Measurements from ENCODE around the gene TMPRSS2. TPM values are rescaled to one million over a fixed set of nuclear protein-coding genes. Genes with fewer than 3 reads are reported as not detected.

Gene TMPRSS2
- total and polyA plus RNA-seq, 2 donors (not counting 1 experiment from before 2014, with no cell fraction given), result not detected

DNA sequence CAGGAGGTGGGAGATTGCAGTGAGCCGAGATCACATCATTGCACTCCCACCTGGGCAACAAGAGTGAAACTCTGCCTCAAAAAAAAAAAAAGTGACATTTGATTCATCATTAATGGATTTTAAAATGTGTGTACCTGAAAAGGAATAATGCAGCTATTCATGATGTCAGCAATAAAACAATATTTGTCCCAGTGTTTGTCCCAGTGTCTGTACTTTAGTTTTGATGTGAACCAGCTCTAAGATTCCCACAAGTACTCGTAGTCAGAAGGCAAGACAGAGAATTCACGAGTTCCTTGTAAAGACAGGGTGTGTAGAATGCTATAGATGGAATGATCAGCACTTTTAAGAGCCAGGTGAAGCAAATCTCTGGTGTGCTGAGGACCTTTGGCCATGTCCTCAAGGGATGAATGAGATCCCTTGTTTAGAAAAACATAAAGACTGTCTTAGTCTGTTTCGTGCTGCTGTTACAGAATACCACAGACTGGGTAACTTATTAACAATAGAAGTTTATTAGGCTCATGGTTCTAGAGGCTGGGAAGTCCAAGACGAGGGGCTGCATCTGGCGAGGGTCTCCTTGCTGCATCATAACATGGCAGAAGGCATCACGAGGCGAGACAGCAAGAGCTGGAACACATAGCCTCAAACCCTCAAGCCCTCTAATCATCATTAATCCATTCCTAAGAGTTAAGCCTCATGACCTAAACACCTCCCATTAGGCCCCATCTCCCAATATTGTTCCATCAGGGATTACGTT lies 12.0 kb upstream of the TMPRSS2 start:
- H3K4me3 ChIP-seq (ENCODE audit: control extremely low read depth in 1 of 5, extremely low read depth in 1 of 5, insufficient read depth in 1 of 5, low read depth in 2 of 5, low read length in 4 of 5), result no peak overlapping the region
- TF ChIP-seq EZH2 (IDR thresholded peaks at IDR 0.05; ENCODE audit: borderline replicate concordance, insufficient read depth, low read depth, low read length, poor library complexity, severe bottlenecking), result no peak
- TF ChIP-seq, protein P1, sequence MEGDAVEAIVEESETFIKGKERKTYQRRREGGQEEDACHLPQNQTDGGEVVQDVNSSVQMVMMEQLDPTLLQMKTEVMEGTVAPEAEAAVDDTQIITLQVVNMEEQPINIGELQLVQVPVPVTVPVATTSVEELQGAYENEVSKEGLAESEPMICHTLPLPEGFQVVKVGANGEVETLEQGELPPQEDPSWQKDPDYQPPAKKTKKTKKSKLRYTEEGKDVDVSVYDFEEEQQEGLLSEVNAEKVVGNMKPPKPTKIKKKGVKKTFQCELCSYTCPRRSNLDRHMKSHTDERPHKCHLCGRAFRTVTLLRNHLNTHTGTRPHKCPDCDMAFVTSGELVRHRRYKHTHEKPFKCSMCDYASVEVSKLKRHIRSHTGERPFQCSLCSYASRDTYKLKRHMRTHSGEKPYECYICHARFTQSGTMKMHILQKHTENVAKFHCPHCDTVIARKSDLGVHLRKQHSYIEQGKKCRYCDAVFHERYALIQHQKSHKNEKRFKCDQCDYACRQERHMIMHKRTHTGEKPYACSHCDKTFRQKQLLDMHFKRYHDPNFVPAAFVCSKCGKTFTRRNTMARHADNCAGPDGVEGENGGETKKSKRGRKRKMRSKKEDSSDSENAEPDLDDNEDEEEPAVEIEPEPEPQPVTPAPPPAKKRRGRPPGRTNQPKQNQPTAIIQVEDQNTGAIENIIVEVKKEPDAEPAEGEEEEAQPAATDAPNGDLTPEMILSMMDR (IDR thresholded peaks at IDR 0.05), result no peak
- intact Hi-C loops (cut with micrococcal nuclease), result no loop called here
- no peak overlapping the region for H3K27ac ChIP-seq (ENCODE audit: low read length in 2 of 2)
- peaks cover 0 to 5% (median 0%) of the 10 kb centered on the region in 3 donors for H3K9me3 ChIP-seq (ENCODE audit: control extremely low read depth in 1 of 3, control insufficient read depth in 2 of 3, insufficient read depth in 1 of 3, low read length in 2 of 3)
- 84% methylated on average over 5 of the region's 9 CpGs for WGBS (ENCODE audit: insufficient coverage)
- no peaks in the 10 kb centered on the region for H3K4me1 ChIP-seq (ENCODE audit: control insufficient read depth in 2 of 2, insufficient read depth in 2 of 2, low read length in 2 of 2)
- Mint-ChIP-seq H3K9me3 (ENCODE audit: insufficient read depth) (peaks cover 8% of the 10 kb centered on the region), H3K4me1 (no peaks in the 10 kb centered on the region), H3K27ac (no peak overlapping the region), H3K4me3 (no peak overlapping the region), H3K27me3 (peaks cover 15% of the 10 kb centered on the region)
- H3K4me2 ChIP-seq (replicated peaks; ENCODE audit: low read depth, low read length, poor library complexity, severe bottlenecking), result no peak overlapping the region
- ATAC-seq (ENCODE audit: low read depth), result no peak
- ChIA-PET POLR2A (interaction anchor here (0.6 kb wide), 1 partner anchor 76 kb away, joined by 5 read pairs; no protein-coding TSS in a partner anchor), CTCF (no interaction called here)
- no peak overlapping the region for H3K9ac ChIP-seq (ENCODE audit: low read length)
- no peaks in the 10 kb centered on the region for H4K20me1 ChIP-seq (ENCODE audit: control insufficient read depth, insufficient read depth, low read length, poor library complexity, severe bottlenecking)
- DNase-seq, result no peak
- no peaks in the 10 kb centered on the region for H3K36me3 ChIP-seq (replicated peaks in 1 of 2; ENCODE audit: control extremely low read depth in 1 of 2, control insufficient read depth in 1 of 2, extremely low read depth in 1 of 2, insufficient read depth in 2 of 2, low read length in 1 of 2)
- peaks cover 0 to 4% (median 0%) of the 10 kb centered on the region in 4 experiments for H3K27me3 ChIP-seq (replicated peaks in 1 of 4; ENCODE audit: control extremely low read depth in 1 of 4, control insufficient read depth in 3 of 4, insufficient read depth in 4 of 4, low read length in 3 of 4)
- no peak overlapping the region for H2AFZ ChIP-seq (ENCODE audit: insufficient read depth, low read depth, low read length, poor library complexity, severe bottlenecking)
- H3K79me2 ChIP-seq (ENCODE audit: control insufficient read depth, insufficient read depth, low read length), result no peaks in the 10 kb centered on the region

DNA sequence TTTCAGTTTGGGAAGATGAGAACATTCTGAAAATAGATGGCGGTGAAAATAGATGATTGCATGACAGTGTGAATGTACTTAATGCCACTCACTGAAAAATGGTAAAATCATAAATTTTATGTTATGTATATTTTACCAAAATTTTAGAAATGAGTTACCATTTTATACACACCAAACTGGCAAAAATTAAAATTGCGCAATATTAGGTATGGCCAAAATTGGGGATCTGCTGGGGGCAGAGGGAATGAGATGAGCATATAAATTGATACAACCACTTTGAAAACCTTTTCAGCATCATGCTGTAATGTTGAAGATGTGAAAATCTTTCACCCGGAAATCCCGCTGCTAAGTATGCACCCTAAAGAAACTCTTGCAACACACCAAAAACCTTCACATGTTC lies 10.8 kb upstream of the TMPRSS2 start:
- no peaks in the 10 kb centered on the region for H3K79me2 ChIP-seq (ENCODE audit: control insufficient read depth, insufficient read depth, low read length)
- no peak overlapping the region for H3K4me3 Mint-ChIP-seq
- intact Hi-C loops (cut with micrococcal nuclease), result no loop called here
- POLR2A ChIA-PET, result no interaction called here
- H4K20me1 ChIP-seq (ENCODE audit: control insufficient read depth, insufficient read depth, low read length, poor library complexity, severe bottlenecking), result no peaks in the 10 kb centered on the region
- H2AFZ ChIP-seq (ENCODE audit: insufficient read depth, low read depth, low read length, poor library complexity, severe bottlenecking), result no peak overlapping the region
- peaks cover 0 to 4% (median 0%) of the 10 kb centered on the region in 4 experiments for H3K27me3 ChIP-seq (replicated peaks in 1 of 4; ENCODE audit: control extremely low read depth in 1 of 4, control insufficient read depth in 3 of 4, insufficient read depth in 4 of 4, low read length in 3 of 4)
- no peak for TF ChIP-seq EZH2 (IDR thresholded peaks at IDR 0.05; ENCODE audit: borderline replicate concordance, insufficient read depth, low read depth, low read length, poor library complexity, severe bottlenecking)
- TF ChIP-seq, protein P1 (IDR thresholded peaks at IDR 0.05), result no peak
- H3K9ac ChIP-seq (ENCODE audit: low read length), result no peak overlapping the region
- DNase-seq (no peak), ATAC-seq (ENCODE audit: low read depth) (no peak)
- no CpG with 5 or more reads among the region's 4 CpGs for WGBS (ENCODE audit: insufficient coverage)
- H3K36me3 ChIP-seq (replicated peaks in 1 of 2; ENCODE audit: control extremely low read depth in 1 of 2, control insufficient read depth in 1 of 2, extremely low read depth in 1 of 2, insufficient read depth in 2 of 2, low read length in 1 of 2), result no peaks in the 10 kb centered on the region
- H3K27ac Mint-ChIP-seq, result no peak overlapping the region
- CTCF ChIA-PET, result no interaction called here
- no peaks in the 10 kb centered on the region for H3K4me1 ChIP-seq (ENCODE audit: control insufficient read depth in 2 of 2, insufficient read depth in 2 of 2, low read length in 2 of 2)
- no peak overlapping the region for H3K27ac ChIP-seq (ENCODE audit: low read length in 2 of 2)
- H3K4me1 Mint-ChIP-seq, result no peaks in the 10 kb centered on the region
- peaks cover 0 to 3% (median 0%) of the 10 kb centered on the region in 3 donors for H3K9me3 ChIP-seq (ENCODE audit: control extremely low read depth in 1 of 3, control insufficient read depth in 2 of 3, insufficient read depth in 1 of 3, low read length in 2 of 3)
- peaks cover 8% of the 10 kb centered on the region for H3K9me3 Mint-ChIP-seq (ENCODE audit: insufficient read depth)
- H3K4me2 ChIP-seq (replicated peaks; ENCODE audit: low read depth, low read length, poor library complexity, severe bottlenecking), result no peak overlapping the region
- H3K27me3 Mint-ChIP-seq, result peaks cover 16% of the 10 kb centered on the region
- no peak overlapping the region for H3K4me3 ChIP-seq (ENCODE audit: control extremely low read depth in 1 of 5, extremely low read depth in 1 of 5, insufficient read depth in 1 of 5, low read depth in 2 of 5, low read length in 4 of 5)

Data from B cell (primary cell).